ENCODE data around the gene HNRNPU.
A peak's percentile ranks its signal among the peaks of the same experiment; 100 is the strongest.

HNRNPU gene

DNA sequence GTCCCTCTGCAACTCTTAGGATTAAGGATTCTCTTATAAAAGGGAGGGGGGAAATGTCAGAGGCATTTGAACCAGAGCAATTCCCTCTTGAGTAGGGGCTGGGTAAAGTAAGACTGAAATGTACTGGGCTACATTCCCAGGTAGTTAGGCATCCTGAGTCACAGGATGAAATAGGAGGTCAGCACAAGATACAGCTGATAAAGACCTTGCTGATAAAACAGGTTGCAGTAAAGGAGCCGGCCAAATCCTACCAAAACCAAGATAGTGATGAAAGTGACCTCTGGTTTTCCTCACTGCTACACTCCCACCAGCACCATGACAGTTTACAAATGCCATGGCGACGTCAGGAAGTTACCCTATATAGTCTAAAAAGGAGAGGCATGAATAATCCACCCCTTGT lies 43.2 kb downstream of the HNRNPU start:
- intact Hi-C loops (cut with DNase I), result no loop called here
- no peak for DNase-seq

DNA sequence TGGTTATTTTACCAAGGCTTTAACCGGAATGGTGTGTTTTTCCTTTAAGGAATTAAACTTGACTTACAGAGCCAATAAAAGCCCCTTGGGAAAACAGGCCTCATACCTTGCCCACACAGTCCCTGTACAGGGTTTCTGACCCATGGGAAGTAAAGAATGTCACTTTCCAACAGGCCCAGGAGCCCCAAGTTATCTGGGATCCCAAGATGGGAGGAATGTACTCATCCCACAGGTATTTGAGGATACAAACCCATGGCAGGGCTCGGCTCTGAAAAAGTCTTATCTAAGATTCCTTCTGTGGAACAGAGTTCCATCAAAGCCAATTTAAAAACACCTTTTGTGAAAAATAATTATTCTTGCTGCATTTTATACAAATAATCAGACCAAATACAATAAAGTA lies 44.2 kb downstream of the HNRNPU start:
- intact Hi-C loops (cut with DNase I), result no loop called here
- no peak for DNase-seq

DNA sequence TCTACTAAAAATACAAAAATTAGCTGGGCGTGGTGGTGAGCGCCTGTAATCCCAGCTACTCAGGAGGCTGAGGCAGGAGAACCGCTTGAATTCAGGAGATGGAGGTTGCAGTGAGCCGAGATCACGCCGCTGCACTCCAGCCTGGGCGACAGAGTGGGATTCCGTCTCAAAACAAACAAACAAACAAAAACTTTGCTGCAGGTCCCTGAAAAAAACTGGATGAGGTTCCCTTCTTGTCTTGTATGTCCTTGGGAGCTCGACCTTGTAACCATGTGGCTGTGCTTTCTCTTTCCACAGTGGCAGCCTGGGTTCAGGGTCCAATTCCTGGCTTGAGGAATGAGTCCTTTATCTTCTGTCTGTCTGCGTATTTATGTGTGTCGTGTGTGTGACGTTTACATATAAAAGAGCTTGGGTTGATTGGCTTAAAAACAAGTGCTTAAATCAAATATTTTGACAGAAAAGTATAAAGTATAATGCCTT lies 46.9 kb downstream of the HNRNPU start:
- intact Hi-C loops (cut with DNase I), result no loop called here
- no peak for DNase-seq

GRCh38 chr1:244815600-244816099 lies 48.7 kb downstream of the HNRNPU start:
- no peak for DNase-seq
- intact Hi-C loops (cut with DNase I), result no loop called here

DNA sequence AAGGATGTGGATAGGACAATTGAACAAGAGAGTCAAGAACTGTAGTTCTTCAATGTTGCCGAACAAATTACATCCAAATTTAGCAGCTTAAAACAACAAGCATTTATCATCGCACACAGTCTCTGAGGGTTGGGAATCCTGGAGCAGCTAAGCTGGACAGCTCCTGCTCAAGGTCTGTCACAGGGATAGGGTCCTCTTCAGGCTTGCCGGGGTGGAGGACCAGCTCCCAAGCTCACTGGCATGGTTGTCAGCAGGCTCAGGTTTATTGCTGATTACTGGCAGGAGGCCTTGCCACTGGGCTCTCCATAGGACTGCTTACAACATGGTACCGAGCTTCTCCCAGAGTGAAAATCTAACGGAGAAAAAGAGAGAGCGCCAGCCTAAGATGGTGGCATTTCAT lies 51.0 kb downstream of the HNRNPU start:
- no peak for DNase-seq
- intact Hi-C loops (cut with DNase I), result no loop called here

- peak in 2 of 42 donors; percentile 12 to 24 for DNase-seq
- intact Hi-C loops (cut with DNase I), result no loop called here
Observed at GRCh38 chr1:244810221-244810620, 54.1 kb downstream of the HNRNPU start.

- intact Hi-C loops (cut with DNase I), result no loop called here
- no peak for DNase-seq
Observed at GRCh38 chr1:244807138-244807537, 57.2 kb downstream of the HNRNPU start.

GRCh38 chr1:244804841-244805240 lies 59.5 kb downstream of the HNRNPU start:
- peak in 4 of 42 donors; percentile 6 to 13 (median 8) for DNase-seq
- intact Hi-C loops (cut with DNase I), result loop anchor here (5.0 kb wide), 1 partner anchor 237 kb away; no protein-coding TSS in a partner anchor

- intact Hi-C loops (cut with DNase I), result loop anchor here (5.0 kb wide), 1 partner anchor 240 kb away; no protein-coding TSS in a partner anchor
Observed at GRCh38 chr1:244802556-244803239, 61.6 kb downstream of the HNRNPU start.

GRCh38 chr1:244802041-244802440 lies 62.3 kb downstream of the HNRNPU start:
- intact Hi-C loops (cut with DNase I), result loop anchor here (5.0 kb wide), 1 partner anchor 240 kb away; no protein-coding TSS in a partner anchor
- peak in 2 of 42 donors; percentile 9 to 13 for DNase-seq

More at GRCh38 chr1:244802556-244803239, 61.6 kb downstream of the HNRNPU start:
- DNase-seq, result peak in 3 of 42 donors; percentile 9 to 15 (median 12)

DNA sequence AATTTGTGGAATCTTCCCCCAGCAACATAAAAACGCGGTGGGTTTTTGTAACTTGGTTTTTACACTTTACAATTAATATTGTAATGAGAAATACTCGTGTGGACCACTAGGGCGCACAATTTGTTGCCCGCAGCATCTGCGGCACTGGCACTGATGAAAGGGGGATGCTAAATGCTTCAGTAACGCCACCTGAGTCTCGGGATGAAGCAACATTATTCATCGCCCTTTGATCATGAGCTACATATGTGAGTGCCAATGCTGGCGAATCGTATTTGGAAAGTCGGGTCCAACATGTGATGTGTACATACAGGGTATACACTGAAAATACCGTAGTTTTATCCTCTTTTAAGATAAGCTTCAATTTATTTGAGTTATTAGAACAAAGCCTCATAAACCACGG lies 63.1 kb downstream of the HNRNPU start:
- intact Hi-C loops (cut with DNase I), result loop anchor here (5.0 kb wide), 1 partner anchor 241 kb away; no protein-coding TSS in a partner anchor
- peak in 39 of 42 donors; percentile 10 to 76 (median 42) for DNase-seq

DNA sequence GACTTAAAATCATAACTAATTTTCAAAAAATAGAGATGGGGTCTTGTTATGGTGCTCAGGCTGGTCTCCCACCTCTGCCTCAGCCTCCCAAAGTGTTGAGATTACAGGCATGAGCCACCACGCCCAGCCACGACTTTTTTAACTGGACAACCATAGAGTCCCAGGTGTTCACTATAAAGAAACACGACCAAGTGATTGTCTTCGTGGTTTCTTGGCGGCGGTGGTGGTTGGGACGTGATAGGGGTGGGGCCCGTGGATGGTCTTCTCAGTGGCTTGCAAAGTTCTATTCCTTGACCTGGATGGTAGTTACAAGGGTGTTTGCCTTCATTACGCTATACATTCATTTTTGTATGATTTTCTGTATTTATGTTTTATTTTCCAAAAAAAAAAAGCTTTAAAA lies 63.5 kb downstream of the HNRNPU start:
- intact Hi-C loops (cut with DNase I), result loop anchor here (5.0 kb wide), 1 partner anchor 241 kb away; no protein-coding TSS in a partner anchor
- peak in 3 of 42 donors; percentile 7 to 15 (median 11) for DNase-seq
